Measurements from ENCODE around the gene RASL10A.
"Not testable (repeated sequence)": the region's sequence is repeated elsewhere in the genome, so short reads cannot be mapped to it uniquely, and the experiment has no call there.

Gene RASL10A, protein sequence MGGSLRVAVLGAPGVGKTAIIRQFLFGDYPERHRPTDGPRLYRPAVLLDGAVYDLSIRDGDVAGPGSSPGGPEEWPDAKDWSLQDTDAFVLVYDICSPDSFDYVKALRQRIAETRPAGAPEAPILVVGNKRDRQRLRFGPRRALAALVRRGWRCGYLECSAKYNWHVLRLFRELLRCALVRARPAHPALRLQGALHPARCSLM

GRCh38 chr22:29315286-29316140 is at the start of gene RASL10A:
TSS of gene RASL10A (minus strand) at chr22:29315697. CDS start at chr22:29315246, 451 bp downstream.
- DNase-seq (ENCODE audit: low spot score) = peak; percentile 67
- TF ChIP-seq, protein P1, sequence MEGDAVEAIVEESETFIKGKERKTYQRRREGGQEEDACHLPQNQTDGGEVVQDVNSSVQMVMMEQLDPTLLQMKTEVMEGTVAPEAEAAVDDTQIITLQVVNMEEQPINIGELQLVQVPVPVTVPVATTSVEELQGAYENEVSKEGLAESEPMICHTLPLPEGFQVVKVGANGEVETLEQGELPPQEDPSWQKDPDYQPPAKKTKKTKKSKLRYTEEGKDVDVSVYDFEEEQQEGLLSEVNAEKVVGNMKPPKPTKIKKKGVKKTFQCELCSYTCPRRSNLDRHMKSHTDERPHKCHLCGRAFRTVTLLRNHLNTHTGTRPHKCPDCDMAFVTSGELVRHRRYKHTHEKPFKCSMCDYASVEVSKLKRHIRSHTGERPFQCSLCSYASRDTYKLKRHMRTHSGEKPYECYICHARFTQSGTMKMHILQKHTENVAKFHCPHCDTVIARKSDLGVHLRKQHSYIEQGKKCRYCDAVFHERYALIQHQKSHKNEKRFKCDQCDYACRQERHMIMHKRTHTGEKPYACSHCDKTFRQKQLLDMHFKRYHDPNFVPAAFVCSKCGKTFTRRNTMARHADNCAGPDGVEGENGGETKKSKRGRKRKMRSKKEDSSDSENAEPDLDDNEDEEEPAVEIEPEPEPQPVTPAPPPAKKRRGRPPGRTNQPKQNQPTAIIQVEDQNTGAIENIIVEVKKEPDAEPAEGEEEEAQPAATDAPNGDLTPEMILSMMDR (IDR thresholded peaks at IDR 0.05; ENCODE audit: extremely low read depth, missing control alignments) = no peak

GRCh38 chr22:29359469-29359868 is 44.0 kb upstream of the RASL10A start:
- DNase-seq (ENCODE audit: low spot score) = no peak
- TF ChIP-seq, protein P1 (IDR thresholded peaks at IDR 0.05; ENCODE audit: extremely low read depth, missing control alignments) = no peak

DNA sequence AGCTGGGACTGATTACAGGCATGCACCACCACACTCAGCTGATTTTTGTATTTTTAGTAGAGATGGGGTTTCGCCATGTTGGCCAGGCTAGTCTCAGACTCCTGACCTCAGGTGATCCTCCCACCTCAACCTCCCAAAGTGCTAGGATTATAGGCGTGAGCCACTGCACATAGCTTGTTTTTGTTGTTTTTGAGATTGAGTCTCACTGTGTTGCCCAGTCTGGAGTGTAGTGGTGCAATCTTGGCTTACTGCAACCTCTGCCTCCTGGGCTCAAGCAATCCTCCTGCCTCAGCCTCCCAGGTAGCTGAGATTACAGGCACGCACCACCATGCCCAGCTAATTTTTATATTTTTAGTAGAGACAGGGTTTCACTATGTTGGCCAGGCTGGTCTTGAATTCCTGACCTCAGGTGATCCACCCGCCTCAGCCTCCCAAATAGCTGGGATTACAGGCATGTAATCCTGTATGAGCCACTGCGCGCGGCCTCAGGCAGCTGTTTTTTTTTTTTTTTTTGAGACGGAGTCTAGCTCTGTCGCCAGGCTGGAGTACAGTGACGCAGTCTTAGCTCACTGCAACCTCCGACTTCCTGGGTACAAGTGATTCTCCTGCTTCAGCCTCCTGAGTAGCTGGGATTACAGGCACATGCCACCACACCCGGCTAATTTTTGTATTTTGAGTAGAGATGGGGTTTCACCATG is 41.8 kb upstream of the RASL10A start:
- not testable (repeated sequence) for DNase-seq (ENCODE audit: low spot score)

- no peak for DNase-seq (ENCODE audit: low spot score)
- TF ChIP-seq, protein P1 (IDR thresholded peaks at IDR 0.05; ENCODE audit: extremely low read depth, missing control alignments) = no peak
Observed at GRCh38 chr22:29353860-29354259, 38.4 kb upstream of the RASL10A start.

- DNase-seq (ENCODE audit: low spot score) = no peak
- TF ChIP-seq, protein P1 (IDR thresholded peaks at IDR 0.05; ENCODE audit: extremely low read depth, missing control alignments) = no peak
Observed at GRCh38 chr22:29353286-29353685, 37.8 kb upstream of the RASL10A start.

DNA sequence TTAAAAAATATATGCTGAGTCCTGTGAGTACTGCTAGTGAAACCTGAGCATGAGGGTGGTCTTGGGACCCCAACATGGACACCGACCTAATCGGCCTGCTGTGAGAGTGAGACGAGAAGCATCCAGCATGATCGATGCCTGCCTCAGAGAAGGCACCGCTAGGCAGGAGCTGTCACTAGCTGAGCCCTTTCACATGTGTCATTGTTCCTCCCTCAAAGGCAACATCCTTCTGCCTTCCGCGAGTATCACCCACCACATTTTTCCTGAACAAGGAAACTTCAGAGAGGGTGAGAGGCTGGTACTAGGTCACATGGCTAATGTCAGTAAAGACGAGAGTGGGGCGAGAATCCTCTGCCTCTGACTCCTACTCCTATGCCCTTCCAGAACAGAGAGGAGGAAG is 37.3 kb upstream of the RASL10A start:
- no peak for DNase-seq (ENCODE audit: low spot score)
- TF ChIP-seq, protein P1 (IDR thresholded peaks at IDR 0.05; ENCODE audit: extremely low read depth, missing control alignments) = no peak

DNA sequence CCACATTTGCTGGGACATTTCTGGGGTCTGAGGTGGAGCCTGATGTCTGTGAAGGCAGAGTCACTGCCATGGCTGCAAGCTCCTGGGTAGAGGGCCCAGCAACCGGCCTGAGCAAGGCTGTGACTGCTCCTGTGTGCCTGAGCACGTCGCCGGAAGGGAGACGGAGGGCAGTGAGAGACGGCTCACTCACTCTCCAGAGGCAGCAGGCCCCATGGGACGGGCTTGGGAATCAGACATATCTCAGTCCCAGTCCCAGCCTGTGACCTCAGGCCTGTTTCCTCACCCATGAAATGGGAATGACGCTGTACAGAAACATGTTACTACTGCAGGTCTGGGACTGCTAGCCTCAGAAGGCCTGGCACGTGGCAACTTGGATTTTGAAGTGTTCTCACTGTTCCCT is 36.4 kb upstream of the RASL10A start:
- DNase-seq (ENCODE audit: low spot score) = no peak
- TF ChIP-seq, protein P1 (IDR thresholded peaks at IDR 0.05; ENCODE audit: extremely low read depth, missing control alignments) = no peak

Data from GM20000 (cell line).